Tibial nerve (tissue), 4 donors: ENCODE data around the gene CHD2. TPM values are rescaled to one million over a fixed set of nuclear protein-coding genes. Genes with fewer than 3 reads are reported as not detected.

Source experiments
- DNase-seq, 2 donors: peaks; one replicate each; pipeline ENCODE4 v3.0.0-alpha.2; 2019; ENCODE audit warnings: low spot score in 2 of 2
- H3K27ac ChIP-seq, 4 donors: fragments of 200-600 bp; sonication (generic) in 3 of 4; one replicate each; pipeline ENCODE4 v1.5.1; 2017 to 2019; ENCODE audit warnings: mild to moderate bottlenecking in 1 of 4
- H3K27me3 ChIP-seq, 2 donors: fragments of 200-600 bp; sonication (generic) in 1 of 2; one replicate each; pipeline versions ENCODE4 v1.5.1 to v1.6.0; 2017 to 2019
- H3K36me3 ChIP-seq, 3 donors: fragments of 200-600 bp; sonication (generic); one replicate each; pipeline ENCODE4 v1.5.1; 2018 to 2019
- H3K4me1 ChIP-seq, 4 donors: fragments of 200-600 bp; sonication (generic) in 3 of 4; one replicate each; pipeline ENCODE4 v1.5.1; 2017 to 2019
- H3K4me3 ChIP-seq, 4 donors: fragments of 200-600 bp; sonication (generic) in 3 of 4; one replicate each; pipeline ENCODE4 v1.5.1; 2017 to 2019; ENCODE audit warnings: mild to moderate bottlenecking in 1 of 4, moderate library complexity in 1 of 4
- H3K9me3 ChIP-seq, 4 donors: fragments of 200-600 bp; sonication (generic) in 3 of 4; one replicate each; pipeline ENCODE4 v1.5.1; 2017 to 2019
- EP300 ChIP-seq, 2 donors: sonication (generic); formaldehyde crosslinking; IDR thresholded peaks; one replicate each; pipeline ENCODE4 v1.6.1; 2017; ENCODE audit warnings: antibody characterized with exemption in 2 of 2, mild to moderate bottlenecking in 1 of 2
- POLR2A ChIP-seq, 2 donors: fragments of 450-650 bp; IDR thresholded peaks; one replicate each; pipeline ENCODE4 v1.6.1; 2017; ENCODE audit warnings: antibody characterized with exemption in 2 of 2, mild to moderate bottlenecking in 2 of 2, moderate library complexity in 2 of 2
- WGBS, 2 donors: methylation state at CpG; one replicate each; pipeline ENCODE4 v1.1.5; 2018; 5-methylcytosine and 5-hydroxymethylcytosine counted together
- total RNA-seq, 4 donors: library from RNA; depleted of rRNA; stranded (reverse); fragments of >200 nt; gene quantifications; one replicate each; pipeline ENCODE4 v1.1.0, GENCODE V29; 2016
- TF ChIP-seq, protein P1 (sequence below), 5 experiments: fragments of 200-600 bp in 3 of 5; fragments of 450-650 bp in 2 of 5; sonication (generic) in 3 of 5; IDR thresholded peaks; one replicate each; pipeline ENCODE4 v1.5.1; 2016 to 2019; ENCODE audit warnings: antibody characterized with exemption in 5 of 5, mild to moderate bottlenecking in 3 of 5, moderate library complexity in 2 of 5

CHD2 gene
- total RNA-seq, 4 donors from 2014 or later, result 96.5 to 133 (median 102) TPM

DNA sequence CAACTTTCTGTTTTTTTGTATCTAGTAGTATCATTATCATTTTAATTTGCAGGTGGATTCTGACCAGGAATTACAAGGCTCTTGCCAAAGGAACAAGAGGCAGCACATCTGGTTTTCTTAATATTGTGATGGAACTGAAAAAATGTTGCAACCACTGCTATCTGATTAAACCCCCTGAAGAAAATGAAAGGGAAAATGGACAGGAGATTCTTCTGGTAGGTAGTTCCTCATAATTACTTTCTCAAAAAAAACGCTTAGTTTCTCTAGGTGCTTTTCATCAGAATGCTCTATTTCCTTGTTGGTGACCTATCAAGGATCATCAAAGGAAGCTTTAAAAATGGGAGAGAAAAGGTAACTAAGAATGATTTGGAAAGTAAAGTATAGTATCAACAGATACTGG is 71.6 kb downstream of the CHD2 start:
- TF ChIP-seq EP300 (IDR thresholded peaks at IDR 0.05), result no peak
- DNase-seq, result no peak
- WGBS, 2 donors, result 71 to 84% methylated on average over 1 of the region's 1 CpG
- Histone ChIP-seq H3K4me1 (peaks cover 0 to 17% (median 0%) of the 10 kb centered on the region in 4 donors), H3K27me3 (no peaks in the 10 kb centered on the region), H3K9me3 (no peaks in the 10 kb centered on the region), H3K27ac (no peak overlapping the region), H3K4me3 (no peak overlapping the region), H3K36me3 (peaks cover 0 to 92% (median 45%) of the 10 kb centered on the region in 3 donors)

DNA sequence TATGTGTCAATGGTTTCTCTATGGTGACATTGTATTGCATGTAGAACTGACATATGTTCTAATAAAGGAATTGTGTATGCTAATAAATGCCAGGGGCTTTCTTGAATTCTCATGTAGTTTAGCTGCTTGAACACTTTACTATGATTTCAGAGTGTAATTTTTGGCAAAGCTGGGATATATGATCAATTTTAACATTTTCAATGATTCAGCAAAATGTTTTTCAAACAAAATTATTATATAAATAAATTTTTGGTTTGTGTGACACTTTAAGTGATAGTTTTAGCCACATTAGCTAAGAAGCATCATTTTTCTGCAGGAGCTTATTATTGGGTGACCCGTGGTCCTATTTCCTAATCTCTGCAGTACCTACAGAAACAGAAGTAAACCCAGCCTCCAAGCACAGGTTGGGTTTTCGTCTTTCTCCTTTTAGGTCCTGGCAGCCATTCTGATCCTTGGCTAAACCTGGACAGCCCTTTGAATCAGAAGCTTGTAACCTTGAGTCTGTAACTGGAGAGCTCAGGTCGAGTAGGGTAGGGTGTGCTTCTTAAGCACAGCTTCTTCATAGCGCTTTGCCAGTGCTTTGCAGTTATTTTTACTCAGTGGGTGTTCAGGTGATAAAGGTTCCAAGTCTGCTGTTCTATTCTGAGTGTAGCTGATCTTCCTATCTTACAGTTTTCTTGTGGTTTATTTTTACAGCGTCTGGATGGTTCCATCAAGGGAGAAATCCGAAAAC is 74.2 kb downstream of the CHD2 start:
- Histone ChIP-seq H3K36me3 (peaks cover 0 to 94% (median 36%) of the 10 kb centered on the region in 3 donors), H3K4me1 (peaks cover 0 to 11% (median 0%) of the 10 kb centered on the region in 4 donors), H3K4me3 (no peak overlapping the region), H3K27me3 (no peaks in the 10 kb centered on the region), H3K9me3 (no peaks in the 10 kb centered on the region), H3K27ac (no peak overlapping the region)
- TF ChIP-seq EP300 (IDR thresholded peaks at IDR 0.05) (no peak), POLR2A (IDR thresholded peaks at IDR 0.05) (no peak)
- TF ChIP-seq, protein P1, sequence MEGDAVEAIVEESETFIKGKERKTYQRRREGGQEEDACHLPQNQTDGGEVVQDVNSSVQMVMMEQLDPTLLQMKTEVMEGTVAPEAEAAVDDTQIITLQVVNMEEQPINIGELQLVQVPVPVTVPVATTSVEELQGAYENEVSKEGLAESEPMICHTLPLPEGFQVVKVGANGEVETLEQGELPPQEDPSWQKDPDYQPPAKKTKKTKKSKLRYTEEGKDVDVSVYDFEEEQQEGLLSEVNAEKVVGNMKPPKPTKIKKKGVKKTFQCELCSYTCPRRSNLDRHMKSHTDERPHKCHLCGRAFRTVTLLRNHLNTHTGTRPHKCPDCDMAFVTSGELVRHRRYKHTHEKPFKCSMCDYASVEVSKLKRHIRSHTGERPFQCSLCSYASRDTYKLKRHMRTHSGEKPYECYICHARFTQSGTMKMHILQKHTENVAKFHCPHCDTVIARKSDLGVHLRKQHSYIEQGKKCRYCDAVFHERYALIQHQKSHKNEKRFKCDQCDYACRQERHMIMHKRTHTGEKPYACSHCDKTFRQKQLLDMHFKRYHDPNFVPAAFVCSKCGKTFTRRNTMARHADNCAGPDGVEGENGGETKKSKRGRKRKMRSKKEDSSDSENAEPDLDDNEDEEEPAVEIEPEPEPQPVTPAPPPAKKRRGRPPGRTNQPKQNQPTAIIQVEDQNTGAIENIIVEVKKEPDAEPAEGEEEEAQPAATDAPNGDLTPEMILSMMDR (IDR thresholded peaks at IDR 0.05), result no peak
- no peak for DNase-seq
- 91 to 94% methylated on average over 6 of the region's 6 CpGs for WGBS, 2 donors

DNA sequence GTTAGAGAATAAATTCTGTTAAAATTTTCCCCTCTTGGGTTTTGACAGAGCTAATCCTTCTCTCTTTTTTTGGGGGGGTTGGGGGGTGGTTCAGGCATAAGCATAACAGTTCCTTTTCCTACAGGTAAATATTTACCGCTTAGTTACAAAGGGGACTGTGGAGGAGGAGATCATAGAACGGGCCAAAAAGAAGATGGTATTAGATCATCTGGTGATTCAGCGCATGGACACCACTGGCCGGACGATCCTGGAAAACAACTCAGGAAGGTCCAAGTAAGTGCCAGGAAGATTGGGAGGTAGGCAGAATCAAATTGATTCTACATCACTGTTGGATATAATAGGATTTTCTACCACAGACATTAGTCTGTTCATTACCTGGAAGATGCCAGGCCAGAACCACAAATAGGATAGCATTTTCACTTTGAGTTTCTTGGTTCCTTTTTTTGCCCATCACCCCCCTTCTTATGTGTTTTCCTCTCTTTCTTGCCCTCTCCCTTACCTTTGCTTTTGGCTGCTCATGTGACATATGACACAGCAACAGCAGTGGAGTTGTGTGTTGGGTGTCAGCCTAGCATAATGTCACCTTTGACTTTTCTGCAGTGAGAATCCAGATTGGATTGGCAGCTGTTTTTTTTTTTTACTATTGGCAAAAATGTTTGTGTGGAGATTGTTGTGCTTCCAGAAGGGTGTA is 79.0 kb downstream of the CHD2 start:
- H3K36me3 ChIP-seq, result peaks cover 0 to 94% (median 17%) of the 10 kb centered on the region in 3 donors

DNA sequence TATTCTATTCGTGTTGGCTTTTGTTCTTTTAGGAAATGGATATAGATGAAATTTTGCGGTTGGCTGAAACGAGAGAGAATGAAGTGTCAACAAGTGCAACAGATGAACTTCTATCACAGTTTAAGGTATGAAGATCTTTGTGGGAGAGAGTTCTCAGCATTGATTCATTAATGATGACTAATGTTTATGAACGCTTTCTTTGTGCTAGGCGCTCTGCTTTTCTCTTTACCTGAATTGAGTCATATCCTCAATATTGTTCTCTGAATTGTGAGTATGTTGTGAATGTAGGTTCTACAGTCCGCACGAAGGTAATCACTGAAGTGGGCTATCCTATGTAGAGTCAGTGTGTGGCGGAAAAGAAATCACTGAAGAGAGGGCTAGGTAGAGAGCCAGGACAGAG is 81.2 kb downstream of the CHD2 start:
- Histone ChIP-seq H3K4me3 (no peak overlapping the region), H3K27ac (no peak overlapping the region), H3K27me3 (no peaks in the 10 kb centered on the region), H3K9me3 (no peaks in the 10 kb centered on the region), H3K36me3 (peaks cover 3 to 96% (median 14%) of the 10 kb centered on the region in 3 donors), H3K4me1 (peaks cover 0 to 2% (median 0%) of the 10 kb centered on the region in 4 donors)
- TF ChIP-seq, protein P1 (IDR thresholded peaks at IDR 0.05), result no peak
- TF ChIP-seq POLR2A (IDR thresholded peaks at IDR 0.05) (no peak), EP300 (IDR thresholded peaks at IDR 0.05) (no peak)
- 90 to 96% methylated on average over 8 of the region's 8 CpGs for WGBS, 2 donors
- no peak for DNase-seq

More for the DNA sequence above, 79.0 kb downstream of the CHD2 start:
- no peak overlapping the region for H3K4me3 ChIP-seq
- WGBS, 2 donors, result 87 to 91% methylated on average over 5 of the region's 5 CpGs
- H3K4me1 ChIP-seq, result peaks cover 0 to 2% (median 0%) of the 10 kb centered on the region in 4 donors
- no peak overlapping the region for H3K27ac ChIP-seq
- TF ChIP-seq, protein P1 (IDR thresholded peaks at IDR 0.05), result no peak
- TF ChIP-seq POLR2A (IDR thresholded peaks at IDR 0.05), result no peak
- no peak for TF ChIP-seq EP300 (IDR thresholded peaks at IDR 0.05)
- DNase-seq, result no peak
- no peaks in the 10 kb centered on the region for H3K9me3 ChIP-seq
- no peaks in the 10 kb centered on the region for H3K27me3 ChIP-seq

DNA sequence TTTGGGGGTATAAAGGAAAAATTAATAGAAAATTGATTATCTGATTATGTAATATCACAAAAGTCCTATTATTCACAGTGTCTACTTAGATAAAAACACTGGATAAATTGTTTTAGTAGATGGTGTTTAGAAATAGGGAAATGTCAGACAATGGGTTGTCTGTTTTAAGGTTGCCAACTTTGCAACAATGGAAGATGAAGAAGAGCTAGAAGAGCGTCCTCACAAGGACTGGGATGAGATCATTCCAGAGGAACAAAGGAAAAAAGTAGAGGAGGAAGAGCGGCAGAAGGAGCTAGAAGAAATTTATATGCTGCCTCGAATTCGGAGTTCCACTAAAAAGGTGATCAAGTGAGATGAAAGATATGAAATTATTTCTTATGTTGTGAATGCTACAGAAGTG is 84.0 kb downstream of the CHD2 start:
- 42 to 64% methylated on average over 4 of the region's 4 CpGs for WGBS, 2 donors
- Histone ChIP-seq H3K27me3 (no peaks in the 10 kb centered on the region), H3K27ac (no peak overlapping the region), H3K9me3 (no peaks in the 10 kb centered on the region), H3K4me3 (no peak overlapping the region), H3K36me3 (peaks cover 3 to 94% (median 8%) of the 10 kb centered on the region in 3 donors), H3K4me1 (no peaks in the 10 kb centered on the region)
- TF ChIP-seq EP300 (IDR thresholded peaks at IDR 0.05) (no peak), POLR2A (IDR thresholded peaks at IDR 0.05) (no peak)
- TF ChIP-seq, protein P1 (IDR thresholded peaks at IDR 0.05), result no peak
- DNase-seq, result no peak
